ENCODE results near the gene THRA.

DNA sequence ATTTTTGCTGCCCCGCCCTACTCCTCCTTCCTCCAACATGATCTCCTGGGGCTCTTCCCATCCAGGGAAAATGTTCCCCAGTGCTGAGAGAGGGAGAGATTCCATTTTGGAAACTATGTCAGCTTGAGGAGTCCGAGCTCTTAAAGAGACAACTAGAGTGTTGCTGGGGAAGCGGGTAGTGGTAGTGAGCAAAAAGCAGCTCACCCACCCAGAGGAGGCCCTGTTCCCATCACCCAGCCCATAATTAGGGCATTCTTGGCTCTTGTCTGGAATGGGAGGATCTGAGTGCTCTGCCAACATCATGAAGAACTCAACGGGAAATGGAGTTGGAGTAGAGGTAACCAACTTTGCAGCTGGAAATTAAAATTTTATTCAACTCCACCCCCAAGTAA lies 49.9 kb downstream of the THRA start:
- TF ChIP-seq, protein P1, sequence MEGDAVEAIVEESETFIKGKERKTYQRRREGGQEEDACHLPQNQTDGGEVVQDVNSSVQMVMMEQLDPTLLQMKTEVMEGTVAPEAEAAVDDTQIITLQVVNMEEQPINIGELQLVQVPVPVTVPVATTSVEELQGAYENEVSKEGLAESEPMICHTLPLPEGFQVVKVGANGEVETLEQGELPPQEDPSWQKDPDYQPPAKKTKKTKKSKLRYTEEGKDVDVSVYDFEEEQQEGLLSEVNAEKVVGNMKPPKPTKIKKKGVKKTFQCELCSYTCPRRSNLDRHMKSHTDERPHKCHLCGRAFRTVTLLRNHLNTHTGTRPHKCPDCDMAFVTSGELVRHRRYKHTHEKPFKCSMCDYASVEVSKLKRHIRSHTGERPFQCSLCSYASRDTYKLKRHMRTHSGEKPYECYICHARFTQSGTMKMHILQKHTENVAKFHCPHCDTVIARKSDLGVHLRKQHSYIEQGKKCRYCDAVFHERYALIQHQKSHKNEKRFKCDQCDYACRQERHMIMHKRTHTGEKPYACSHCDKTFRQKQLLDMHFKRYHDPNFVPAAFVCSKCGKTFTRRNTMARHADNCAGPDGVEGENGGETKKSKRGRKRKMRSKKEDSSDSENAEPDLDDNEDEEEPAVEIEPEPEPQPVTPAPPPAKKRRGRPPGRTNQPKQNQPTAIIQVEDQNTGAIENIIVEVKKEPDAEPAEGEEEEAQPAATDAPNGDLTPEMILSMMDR (IDR thresholded peaks at IDR 0.05) = no peak
- no peak for TF ChIP-seq POLR2A (IDR thresholded peaks at IDR 0.05)
